GM23338 (cell line): ENCODE data around the gene FBXO11. TPM values are rescaled to one million over a fixed set of nuclear protein-coding genes. Genes with fewer than 3 reads are reported as not detected.

ENCODE experiments used
- ATAC-seq: fragments of 200-7000 bp; cut with Tn5 transposase; 3 replicates; pipeline ENCODE4 v1.9.1; 2020
- DNase-seq: peaks from one replicate; pipeline ENCODE4 v3.0.0-alpha.2; 2015; ENCODE audit warnings: low spot score
- H2AFZ ChIP-seq: fragments of 200-600 bp; sonication (generic); 2 replicates; pipeline ENCODE4 v1.8.0; 2016; ENCODE audit warnings: antibody characterized with exemption, mild to moderate bottlenecking, moderate library complexity
- H3F3A ChIP-seq: fragments of 200-600 bp; sonication (generic); replicated peaks from 2 replicates; pipeline ENCODE4 v1.8.0; 2017; ENCODE audit warnings: antibody characterized with exemption, mixed run types, low read depth
- H3K27ac ChIP-seq: fragments of 200-600 bp; sonication (generic); 2 replicates; pipeline ENCODE4 v1.6.1; 2016; ENCODE audit warnings: low read depth
- H3K27me3 ChIP-seq: fragments of 200-600 bp; sonication (generic); 2 replicates; pipeline ENCODE4 v1.8.0; 2016; ENCODE audit warnings: mild to moderate bottlenecking, mixed run types, moderate library complexity; ENCODE audit not compliant: insufficient read depth
- H3K36me3 ChIP-seq: fragments of 200-600 bp; sonication (generic); 2 replicates; pipeline ENCODE4 v1.8.0; 2016; ENCODE audit warnings: mild to moderate bottlenecking; ENCODE audit not compliant: insufficient read depth
- H3K4me1 ChIP-seq: fragments of 200-600 bp; sonication (generic); 2 replicates; pipeline ENCODE4 v1.8.0; 2016; ENCODE audit warnings: mild to moderate bottlenecking, moderate library complexity; ENCODE audit not compliant: insufficient read depth
- H3K4me2 ChIP-seq: fragments of 200-600 bp; sonication (generic); 2 replicates; pipeline ENCODE4 v1.7.1; 2017; ENCODE audit warnings: mixed run types
- H3K4me3 ChIP-seq: fragments of 200-600 bp; sonication (generic); 2 replicates; pipeline ENCODE4 v1.6.1; 2016; ENCODE audit warnings: mixed run types
- H3K79me2 ChIP-seq: fragments of 200-600 bp; sonication (generic); replicated peaks from 2 replicates; pipeline ENCODE4 v1.8.0; 2017; ENCODE audit warnings: mild to moderate bottlenecking; ENCODE audit not compliant: insufficient read depth
- H3K9me2 ChIP-seq: fragments of 200-600 bp; sonication (generic); 2 replicates; pipeline ENCODE4 v1.8.0; 2017; ENCODE audit not compliant: insufficient read depth
- H4K20me1 ChIP-seq: fragments of 200-600 bp; sonication (generic); replicated peaks from 2 replicates; pipeline ENCODE4 v1.8.0; 2017; ENCODE audit warnings: mild to moderate bottlenecking; ENCODE audit not compliant: insufficient read depth
- H3K27ac Mint-ChIP-seq: 2 replicates; pipeline ENCODE4 v1.8.0; 2020; ENCODE audit warnings: inconsistent platforms, mild to moderate bottlenecking, moderate library complexity, mixed read lengths
- H3K27me3 Mint-ChIP-seq: 3 replicates; pipeline ENCODE4 v1.8.0; 2022; ENCODE audit warnings: low read depth, mild to moderate bottlenecking, moderate library complexity, mixed read lengths, inconsistent platforms; ENCODE audit not compliant: insufficient read depth, poor library complexity
- H3K36me3 Mint-ChIP-seq: 3 replicates; pipeline ENCODE4 v1.8.0; 2021; ENCODE audit warnings: low read depth, mild to moderate bottlenecking, inconsistent platforms, moderate library complexity, mixed read lengths
- H3K4me1 Mint-ChIP-seq: 3 replicates; pipeline ENCODE4 v1.8.0; 2020; ENCODE audit warnings: mild to moderate bottlenecking, inconsistent platforms, mixed read lengths
- H3K4me3 Mint-ChIP-seq: 3 replicates; pipeline ENCODE4 v1.8.0; 2021; ENCODE audit warnings: moderate library complexity, mild to moderate bottlenecking, inconsistent platforms, mixed read lengths
- H3K9me3 Mint-ChIP-seq: 3 replicates; pipeline ENCODE4 v1.8.0; 2020; ENCODE audit warnings: moderate library complexity, mild to moderate bottlenecking, inconsistent platforms, mixed read lengths
- CREB1 ChIP-seq: fragments of 250-450 bp; sonication (Bioruptor Pico); IDR thresholded peaks from 2 replicates; pipeline ENCODE4 v1.5.0; 2020; ENCODE audit warnings: low read depth, mild to moderate bottlenecking, moderate library complexity
- CTCF ChIP-seq, 2 experiments: fragments of 200-600 bp in 1 of 2; sonication (generic) in 1 of 2; conservative IDR thresholded peaks; 2 replicates each; pipeline versions ENCODE4 v1.5.1 to v1.6.1; 2016 to 2017; ENCODE audit warnings: antibody characterized with exemption in 2 of 2, low read depth in 2 of 2, mild to moderate bottlenecking in 2 of 2, moderate library complexity in 1 of 2
- ETS1 ChIP-seq: IDR thresholded peaks from 2 replicates; pipeline ENCODE4 v1.6.1; 2016; ENCODE audit warnings: antibody characterized with exemption
- EZH2 ChIP-seq: fragments of 200-600 bp; sonication (generic); IDR thresholded peaks from one replicate; pipeline ENCODE4 v1.8.0; 2017; ENCODE audit warnings: antibody characterized with exemption, mild to moderate bottlenecking, low read depth; ENCODE audit not compliant: unreplicated experiment
- EZH2phosphoT487 ChIP-seq: fragments of 200-600 bp; sonication (generic); IDR thresholded peaks from one replicate; pipeline ENCODE4 v1.8.1; 2018; ENCODE audit warnings: antibody characterized with exemption; ENCODE audit not compliant: unreplicated experiment
- JUNB ChIP-seq: IDR thresholded peaks from one replicate; pipeline ENCODE4 v1.6.1; 2016; ENCODE audit warnings: antibody characterized with exemption; ENCODE audit not compliant: unreplicated experiment
- NANOG ChIP-seq: IDR thresholded peaks from 2 replicates; pipeline ENCODE4 v1.6.1; 2016; ENCODE audit warnings: antibody characterized with exemption, borderline replicate concordance
- POLR2AphosphoS5 ChIP-seq: IDR thresholded peaks from 2 replicates; pipeline ENCODE4 v1.6.1; 2016; ENCODE audit warnings: antibody characterized with exemption, low read depth
- REST ChIP-seq: IDR thresholded peaks from one replicate; pipeline ENCODE4 v1.6.1; 2018; ENCODE audit warnings: antibody characterized with exemption; ENCODE audit not compliant: unreplicated experiment
- STAT1 ChIP-seq: IDR thresholded peaks from one replicate; pipeline ENCODE4 v1.6.1; 2016; ENCODE audit warnings: antibody characterized with exemption; ENCODE audit not compliant: unreplicated experiment
- ZNF114 ChIP-seq: fragments of 250-450 bp; sonication (Bioruptor Pico); IDR thresholded peaks from 2 replicates; pipeline ENCODE4 v1.5.0; 2020; ENCODE audit warnings: mild to moderate bottlenecking, moderate library complexity
- ZNF331 ChIP-seq: fragments of 250-450 bp; sonication (Bioruptor Pico); IDR thresholded peaks from 2 replicates; pipeline ENCODE4 v1.5.0; 2020; ENCODE audit warnings: low read depth, mild to moderate bottlenecking, moderate library complexity
- ZNF462 ChIP-seq: fragments of 250-450 bp; sonication (Bioruptor Pico); IDR thresholded peaks from 2 replicates; pipeline ENCODE4 v1.5.0; 2020; ENCODE audit warnings: mild to moderate bottlenecking, moderate library complexity
- polyA plus RNA-seq: library from polyadenylated mRNA; unstranded; fragments of >200 nt; fragmentation: Nextera tagmentation; extraction: Ambion mirVana; gene quantifications from 2 replicates; pipeline ENCODE4 v1.2.1, GENCODE V29; 2016
- total RNA-seq: library from RNA; depleted of rRNA; stranded (reverse); fragments of >200 nt; shearing (Covaris generic); gene quantifications from 2 replicates; pipeline ENCODE4 v1.2.3, GENCODE V29; 2014

FBXO11 gene
- total and polyA plus RNA-seq, 2 experiments from 2014 or later: 21.5 to 52.7 TPM

GRCh38 chr2:47779426-47779790 lies 126.9 kb downstream of the FBXO11 start:
- Histone ChIP-seq H3K27ac (no peak overlapping the region), H3K27me3 (no peaks in the 10 kb centered on the region), H3K4me3 (no peak overlapping the region), H3K9me2 (no peaks in the 10 kb centered on the region), H3K79me2 (peaks cover 6% of the 10 kb centered on the region), H3F3A (no peaks in the 10 kb centered on the region; the same call in 1 of the 2 replicates), H2AFZ (no peak overlapping the region), H3K4me2 (no peak overlapping the region), H4K20me1 (peaks cover 3% of the 10 kb centered on the region), H3K36me3 (no peaks in the 10 kb centered on the region), H3K4me1 (peaks cover 12% of the 10 kb centered on the region)
- Mint-ChIP-seq H3K9me3 (no peaks in the 10 kb centered on the region), H3K27me3 (peaks cover 6% of the 10 kb centered on the region), H3K27ac (no peak overlapping the region), H3K36me3 (no peaks in the 10 kb centered on the region), H3K4me1 (peaks cover 12% of the 10 kb centered on the region), H3K4me3 (no peak overlapping the region)
- TF ChIP-seq CREB1 (CRISPR knock-in tag): no peak
- TF ChIP-seq EZH2: no peak
- TF ChIP-seq ZNF331 (CRISPR knock-in tag): no peak
- no peak for TF ChIP-seq POLR2AphosphoS5
- TF ChIP-seq STAT1: no peak
- TF ChIP-seq ETS1: no peak
- TF ChIP-seq JUNB: no peak
- no peak for TF ChIP-seq ZNF114 (CRISPR knock-in tag)
- TF ChIP-seq EZH2phosphoT487: no peak
- no peak for TF ChIP-seq REST
- TF ChIP-seq CTCF (conservative IDR thresholded peaks at IDR 0.05; ENCODE audit: low read depth in 2 of 2): no peak
- no peak for TF ChIP-seq ZNF462 (CRISPR knock-in tag)
- no peak for TF ChIP-seq NANOG
- DNase-seq (no peak), ATAC-seq (no peak)
